Measurements from ENCODE around the gene MYL6.

The MYL6 gene

GRCh38 chr12:56127485-56127887 is 30.7 kb upstream of the MYL6 start:
- no peak for TF ChIP-seq POLR2AphosphoS5 (IDR thresholded peaks at IDR 0.05; ENCODE audit: low read depth, low read length)
- TF ChIP-seq TAF1 (IDR thresholded peaks at IDR 0.05; ENCODE audit: borderline replicate concordance, insufficient read depth, low read length): no peak
- TF ChIP-seq SIN3A (IDR thresholded peaks at IDR 0.05; ENCODE audit: borderline replicate concordance, insufficient read depth, low read length): no peak
- no peak for TF ChIP-seq FOXP2 (optimal IDR thresholded peaks at IDR 0.05; ENCODE audit: borderline replicate concordance, extremely low read depth, extremely low read length, insufficient read depth)
- no peak for TF ChIP-seq REST (IDR thresholded peaks at IDR 0.05; ENCODE audit: insufficient read depth in 1 of 2, low read depth in 2 of 2, low read length in 2 of 2)

- TF ChIP-seq POLR2AphosphoS5 (IDR thresholded peaks at IDR 0.05; ENCODE audit: low read depth, low read length) (peak; percentile 90), TAF1 (IDR thresholded peaks at IDR 0.05; ENCODE audit: borderline replicate concordance, insufficient read depth, low read length) (peak; percentile 87; the same call in 1 of the 2 replicates), FOXP2 (optimal IDR thresholded peaks at IDR 0.05; ENCODE audit: borderline replicate concordance, extremely low read depth, extremely low read length, insufficient read depth) (no peak), REST (IDR thresholded peaks at IDR 0.05; ENCODE audit: insufficient read depth in 1 of 2, low read depth in 2 of 2, low read length in 2 of 2) (peak in 1 of 2 experiments; percentile 31; a peak in 1 of 4 replicates), SIN3A (IDR thresholded peaks at IDR 0.05; ENCODE audit: borderline replicate concordance, insufficient read depth, low read length) (peak; percentile 20; the same call in 1 of the 2 replicates)
Measured at GRCh38 chr12:56127888-56128669, 30.1 kb upstream of the MYL6 start, which contains the start of gene ESYT1. ESYT1 (plus strand) TSS chr12:56128267; CDS start chr12:56128320, 53 bp downstream.

- no peak for TF ChIP-seq FOXP2 (optimal IDR thresholded peaks at IDR 0.05; ENCODE audit: borderline replicate concordance, extremely low read depth, extremely low read length, insufficient read depth)
- no peak for TF ChIP-seq SIN3A (IDR thresholded peaks at IDR 0.05; ENCODE audit: borderline replicate concordance, insufficient read depth, low read length)
- TF ChIP-seq TAF1 (IDR thresholded peaks at IDR 0.05; ENCODE audit: borderline replicate concordance, insufficient read depth, low read length): no peak; the same call in 1 of the 2 replicates
- TF ChIP-seq POLR2AphosphoS5 (IDR thresholded peaks at IDR 0.05; ENCODE audit: low read depth, low read length): no peak
- no peak for TF ChIP-seq REST (IDR thresholded peaks at IDR 0.05; ENCODE audit: insufficient read depth in 1 of 2, low read depth in 2 of 2, low read length in 2 of 2)
Measured at GRCh38 chr12:56128670-56129205, 29.4 kb upstream of the MYL6 start.

GRCh38 chr12:56129206-56129941 is 28.8 kb upstream of the MYL6 start:
- TF ChIP-seq TAF1 (IDR thresholded peaks at IDR 0.05; ENCODE audit: borderline replicate concordance, insufficient read depth, low read length) (peak; percentile 59; the same call in 1 of the 2 replicates), REST (IDR thresholded peaks at IDR 0.05; ENCODE audit: insufficient read depth in 1 of 2, low read depth in 2 of 2, low read length in 2 of 2) (no peak), SIN3A (IDR thresholded peaks at IDR 0.05; ENCODE audit: borderline replicate concordance, insufficient read depth, low read length) (peak; percentile 51; the same call in 1 of the 2 replicates), POLR2AphosphoS5 (IDR thresholded peaks at IDR 0.05; ENCODE audit: low read depth, low read length) (peak; percentile 71), FOXP2 (optimal IDR thresholded peaks at IDR 0.05; ENCODE audit: borderline replicate concordance, extremely low read depth, extremely low read length, insufficient read depth) (peak; percentile 91)

All from PFSK-1 (cell line).